CD4-positive, alpha-beta memory T cell (primary cell): ENCODE measurements around the gene HAND1. TPM values are rescaled to one million over a fixed set of nuclear protein-coding genes. Genes with fewer than 3 reads are reported as not detected.
A peak's percentile ranks its signal among the peaks of the same experiment; 100 is the strongest.

Experiments
- CTCF ChIA-PET: fragments of 350-600 bp; sonication (Branson Sonifier 250); formaldehyde crosslinking; loops from one replicate; lab custom pipeline; 2021; ENCODE audit warnings: inconsistent platforms; ENCODE audit not compliant: partially characterized antibody; lab: Charles Lee
- POLR2A ChIA-PET: fragments of 350-600 bp; sonication (Branson Sonifier 250); formaldehyde crosslinking; loops from one replicate; lab custom pipeline; 2021; ENCODE audit not compliant: partially characterized antibody; lab: Charles Lee
- DNase-seq, 5 donors: peaks; one replicate each; pipeline versions ENCODE4 v3.0.0 to v3.0.0-alpha.2; 2020 to 2022; ENCODE audit warnings: mixed read lengths in 1 of 5
- H3K27ac ChIP-seq: one replicate; pipeline ENCODE4 v1.7.0; 2013; ENCODE audit warnings: low read depth, low read length
- H3K27me3 ChIP-seq: 2 replicates; pipeline ENCODE4 v1.7.0; 2013; ENCODE audit warnings: mild to moderate bottlenecking, low read length, moderate library complexity; ENCODE audit not compliant: insufficient read depth
- H3K36me3 ChIP-seq: 2 replicates; pipeline ENCODE4 v1.7.0; 2013; ENCODE audit warnings: mild to moderate bottlenecking, low read length, moderate library complexity; ENCODE audit not compliant: insufficient read depth
- H3K4me1 ChIP-seq: 2 replicates; pipeline ENCODE4 v1.7.0; 2013; ENCODE audit warnings: mild to moderate bottlenecking, low read length, moderate library complexity; ENCODE audit not compliant: insufficient read depth
- H3K4me3 ChIP-seq, 2 donors: one replicate each; pipeline ENCODE4 v1.7.0; 2013; ENCODE audit warnings: low read length in 2 of 2, mild to moderate bottlenecking in 1 of 2
- H3K9me3 ChIP-seq, 2 donors: one replicate each; pipeline ENCODE4 v1.7.0; 2013; ENCODE audit warnings: low read length in 2 of 2, control low read depth in 1 of 2; ENCODE audit not compliant: control insufficient read depth in 1 of 2
- H3K27ac Mint-ChIP-seq, 7 donors: one replicate each; pipeline ENCODE4 v1.8.0; 2020 to 2021; ENCODE audit warnings: mixed read lengths in 7 of 7, mild to moderate bottlenecking in 6 of 7, inconsistent platforms in 3 of 7, moderate library complexity in 3 of 7
- H3K27me3 Mint-ChIP-seq, 2 donors: one replicate each; pipeline ENCODE4 v1.8.0; 2020 to 2021; ENCODE audit warnings: mixed read lengths in 2 of 2
- H3K36me3 Mint-ChIP-seq, 2 donors: one replicate each; pipeline ENCODE4 v1.8.0; 2020 to 2021; ENCODE audit warnings: mixed read lengths in 2 of 2, inconsistent platforms in 1 of 2, mild to moderate bottlenecking in 1 of 2
- H3K4me1 Mint-ChIP-seq, 4 donors: one replicate each; pipeline ENCODE4 v1.8.0; 2020 to 2021; ENCODE audit warnings: mixed read lengths in 4 of 4, mild to moderate bottlenecking in 1 of 4
- H3K4me3 Mint-ChIP-seq, 8 donors: one replicate each; pipeline ENCODE4 v1.8.0; 2020 to 2021; ENCODE audit warnings: mixed read lengths in 8 of 8, mild to moderate bottlenecking in 7 of 8, moderate library complexity in 6 of 8, inconsistent platforms in 3 of 8
- H3K9me3 Mint-ChIP-seq, 8 donors: one replicate each; pipeline ENCODE4 v1.8.0; 2020 to 2021; ENCODE audit warnings: mixed read lengths in 8 of 8, mild to moderate bottlenecking in 5 of 8, inconsistent platforms in 3 of 8, moderate library complexity in 1 of 8
- intact Hi-C: fragments of 100-400 bp; cut with micrococcal nuclease; formaldehyde crosslinking; loops from one replicate; pipeline ENCODE4 v1.15.1; 2023
- polyA plus RNA-seq, 2 donors: library from polyadenylated mRNA; unstranded; fragments of 300-500 nt; fragmentation: Illumina TruSeq; gene quantifications; one replicate each; pipeline ENCODE4 v1.2.3, GENCODE V29; 2021
- total RNA-seq, 2 experiments: library from RNA; stranded (reverse); gene quantifications; one replicate each; pipeline ENCODE4 v1.2.3, GENCODE V29; 2021

The HAND1 gene
- total and polyA plus RNA-seq, 4 experiments from 2014 or later, result not detected

GRCh38 chr5:154461531-154461930, 16.5 kb downstream of the HAND1 start:
- intact Hi-C loops, result loop anchor here (10.0 kb wide), 1 partner anchor 683 kb away; no protein-coding TSS in a partner anchor
- Mint-ChIP-seq H3K9me3 (no peaks in the 10 kb centered on the region), H3K36me3 (peaks cover 33 to 37% of the 10 kb centered on the region in 2 donors), H3K27ac (peak overlapping the region in 1 of 7 donors; percentile 53), H3K4me3 (no peak overlapping the region), H3K4me1 (no peaks in the 10 kb centered on the region), H3K27me3 (no peaks in the 10 kb centered on the region)
- H3K36me3 ChIP-seq, result peaks cover 27% of the 10 kb centered on the region
- no peak for DNase-seq
- H3K27me3 ChIP-seq, result no peaks in the 10 kb centered on the region
- H3K4me1 ChIP-seq, result no peaks in the 10 kb centered on the region
- CTCF ChIA-PET, result interaction anchor here (0.8 to 4.2 kb wide), 3 partner anchors 8 to 389 kb away, joined by 3 to 17 read pairs (median 4); no protein-coding TSS in a partner anchor
- POLR2A ChIA-PET, result no interaction called here
- H3K9me3 ChIP-seq, result no peaks in the 10 kb centered on the region
- no peak overlapping the region for H3K4me3 ChIP-seq
- no peak overlapping the region for H3K27ac ChIP-seq

DNA sequence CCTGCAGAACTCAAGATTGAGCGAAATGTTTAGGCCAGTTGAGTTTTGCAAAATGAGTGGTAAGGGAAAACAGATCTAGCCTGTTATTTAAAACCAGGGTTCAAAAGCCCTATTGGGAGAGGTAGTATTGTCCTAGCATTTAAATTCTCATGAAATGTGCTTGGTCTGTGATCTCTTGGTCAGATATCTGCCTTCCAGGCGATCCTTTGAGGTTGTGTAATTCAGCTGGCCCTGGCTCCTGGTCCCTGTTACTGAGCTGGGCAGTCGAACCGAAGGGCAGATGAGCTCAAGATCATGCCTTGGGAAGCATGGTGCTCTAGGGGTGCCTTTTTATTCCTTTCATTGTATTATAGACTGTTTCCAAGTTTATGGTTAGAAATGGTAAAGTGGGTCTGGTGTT, 17.9 kb downstream of the HAND1 start:
- H3K27ac Mint-ChIP-seq, result no peak overlapping the region
- CTCF ChIA-PET, result interaction anchor here (0.8 to 4.2 kb wide), 2 partner anchors 9 to 388 kb away, joined by 3 to 17 read pairs; no protein-coding TSS in a partner anchor
- POLR2A ChIA-PET, result no interaction called here
- peaks cover 41% of the 10 kb centered on the region for H3K36me3 ChIP-seq
- H3K4me1 Mint-ChIP-seq, result no peaks in the 10 kb centered on the region
- no peak for DNase-seq
- no peaks in the 10 kb centered on the region for H3K4me1 ChIP-seq
- H3K4me3 Mint-ChIP-seq, result no peak overlapping the region
- H3K4me3 ChIP-seq, result no peak overlapping the region
- H3K36me3 Mint-ChIP-seq, result peaks cover 42 to 48% of the 10 kb centered on the region in 2 donors
- H3K27me3 ChIP-seq, result no peaks in the 10 kb centered on the region
- intact Hi-C loops, result loop anchor here (10.0 kb wide), 1 partner anchor 685 kb away; no protein-coding TSS in a partner anchor
- no peaks in the 10 kb centered on the region for H3K9me3 ChIP-seq
- H3K9me3 Mint-ChIP-seq, result no peaks in the 10 kb centered on the region
- no peak overlapping the region for H3K27ac ChIP-seq
- no peaks in the 10 kb centered on the region for H3K27me3 Mint-ChIP-seq

- Mint-ChIP-seq H3K4me1 (no peaks in the 10 kb centered on the region), H3K27ac (no peak overlapping the region), H3K9me3 (no peaks in the 10 kb centered on the region), H3K4me3 (no peak overlapping the region), H3K27me3 (no peaks in the 10 kb centered on the region), H3K36me3 (peaks cover 49 to 58% of the 10 kb centered on the region in 2 donors)
- Histone ChIP-seq H3K36me3 (peaks cover 49% of the 10 kb centered on the region), H3K4me1 (no peaks in the 10 kb centered on the region), H3K9me3 (no peaks in the 10 kb centered on the region), H3K27ac (no peak overlapping the region), H3K27me3 (no peaks in the 10 kb centered on the region), H3K4me3 (no peak overlapping the region)
- no peak for DNase-seq
- CTCF ChIA-PET, result interaction anchor here (0.9 to 4.2 kb wide), 2 partner anchors 11 to 387 kb away, joined by 3 to 17 read pairs; no protein-coding TSS in a partner anchor
- POLR2A ChIA-PET, result interaction anchor here (1.1 kb wide), 1 partner anchor 9 kb away, joined by 3 read pairs; no protein-coding TSS in a partner anchor
- intact Hi-C loops, result no loop called here
Measured at GRCh38 chr5:154459015-154459414, 19.0 kb downstream of the HAND1 start.

DNA sequence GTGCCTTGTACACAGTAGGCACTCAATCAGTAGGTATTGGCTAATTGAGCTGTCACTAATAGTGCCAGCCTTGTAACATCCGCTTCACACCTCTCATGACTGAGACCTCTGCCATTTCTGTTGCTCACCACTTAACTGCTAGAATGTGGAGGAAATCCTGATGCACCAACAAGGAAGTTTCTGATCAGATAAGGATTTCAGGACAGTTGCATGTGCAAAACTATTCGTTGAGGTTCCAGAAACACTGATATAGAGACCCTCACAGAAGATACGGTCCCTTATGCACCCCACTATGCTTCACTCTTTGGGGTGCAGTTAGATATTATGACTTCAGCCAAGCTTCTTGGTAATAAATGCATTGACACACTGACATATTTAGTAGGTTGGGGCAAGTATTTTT, 21.5 kb downstream of the HAND1 start:
- no peak for DNase-seq
- Mint-ChIP-seq H3K27me3 (no peaks in the 10 kb centered on the region), H3K4me3 (no peak overlapping the region), H3K36me3 (peaks cover 67 to 74% of the 10 kb centered on the region in 2 donors), H3K27ac (no peak overlapping the region), H3K9me3 (no peaks in the 10 kb centered on the region), H3K4me1 (peaks cover 0 to 5% (median 0%) of the 10 kb centered on the region in 4 donors)
- peaks cover 63% of the 10 kb centered on the region for H3K36me3 ChIP-seq
- H3K27me3 ChIP-seq, result no peaks in the 10 kb centered on the region
- H3K4me1 ChIP-seq, result no peaks in the 10 kb centered on the region
- ChIA-PET CTCF (interaction anchor here (1.5 to 2.3 kb wide), 2 partner anchors 10 to 16 kb away, joined by 3 to 12 read pairs; no protein-coding TSS in a partner anchor), POLR2A (no interaction called here)
- no peak overlapping the region for H3K4me3 ChIP-seq
- intact Hi-C loops, result no loop called here
- H3K9me3 ChIP-seq, result no peaks in the 10 kb centered on the region
- H3K27ac ChIP-seq, result no peak overlapping the region

DNA sequence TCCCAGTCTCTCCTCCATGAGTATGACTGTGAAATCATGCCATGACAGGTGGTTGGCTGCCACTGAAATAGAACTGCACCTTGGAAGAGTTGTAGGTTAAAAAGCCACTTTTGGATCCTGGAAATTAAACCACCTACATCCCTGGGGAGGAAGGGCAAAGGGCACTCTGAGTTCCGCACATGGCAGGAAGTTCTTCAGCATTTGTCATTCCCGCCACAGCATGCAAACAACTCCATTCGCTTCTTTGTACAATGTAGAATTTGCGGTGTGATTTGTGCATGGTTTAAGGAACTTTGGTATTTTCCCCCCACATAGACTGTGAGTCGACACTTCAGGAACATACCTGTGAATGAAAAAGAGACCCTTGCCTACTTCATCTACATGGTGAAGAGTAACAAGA, 22.4 kb downstream of the HAND1 start:
- no peak overlapping the region for H3K4me3 Mint-ChIP-seq
- no peaks in the 10 kb centered on the region for H3K27me3 Mint-ChIP-seq
- peaks cover 67 to 77% of the 10 kb centered on the region in 2 donors for H3K36me3 Mint-ChIP-seq
- intact Hi-C loops, result no loop called here
- Histone ChIP-seq H3K36me3 (peaks cover 62% of the 10 kb centered on the region), H3K27ac (no peak overlapping the region), H3K9me3 (no peaks in the 10 kb centered on the region), H3K4me1 (no peaks in the 10 kb centered on the region), H3K27me3 (no peaks in the 10 kb centered on the region), H3K4me3 (no peak overlapping the region)
- CTCF ChIA-PET, result no interaction called here
- POLR2A ChIA-PET, result no interaction called here
- H3K4me1 Mint-ChIP-seq, result peaks cover 1 to 6% (median 3%) of the 10 kb centered on the region in 4 donors
- H3K27ac Mint-ChIP-seq, result no peak overlapping the region
- DNase-seq, result no peak
- H3K9me3 Mint-ChIP-seq, result no peaks in the 10 kb centered on the region

- intact Hi-C loops, result no loop called here
- Mint-ChIP-seq H3K27ac (peak overlapping the region in 1 of 7 donors; percentile 52), H3K27me3 (no peaks in the 10 kb centered on the region), H3K4me3 (no peak overlapping the region), H3K9me3 (no peaks in the 10 kb centered on the region), H3K4me1 (peaks cover 28 to 38% (median 33%) of the 10 kb centered on the region in 4 donors), H3K36me3 (peaks cover 55 to 70% of the 10 kb centered on the region in 2 donors)
- ChIA-PET POLR2A (no interaction called here), CTCF (interaction anchor here (0.8 kb wide), 1 partner anchor 14 kb away, joined by 3 read pairs; no protein-coding TSS in a partner anchor)
- no peak for DNase-seq
- H3K27ac ChIP-seq, result no peak overlapping the region
- H3K4me3 ChIP-seq, result no peak overlapping the region
- H3K9me3 ChIP-seq, result no peaks in the 10 kb centered on the region
- no peaks in the 10 kb centered on the region for H3K27me3 ChIP-seq
- H3K4me1 ChIP-seq, result peaks cover 30% of the 10 kb centered on the region
- peaks cover 43% of the 10 kb centered on the region for H3K36me3 ChIP-seq
Measured at GRCh38 chr5:154451957-154452356, 26.1 kb downstream of the HAND1 start.

- H3K4me3 ChIP-seq, result no peak overlapping the region
- peaks cover 33% of the 10 kb centered on the region for H3K4me1 ChIP-seq
- Mint-ChIP-seq H3K36me3 (peaks cover 41 to 65% of the 10 kb centered on the region in 2 donors), H3K9me3 (no peaks in the 10 kb centered on the region), H3K27me3 (no peaks in the 10 kb centered on the region), H3K4me3 (no peak overlapping the region), H3K4me1 (peaks cover 30 to 53% (median 40%) of the 10 kb centered on the region in 4 donors), H3K27ac (peak overlapping the region in 1 of 7 donors; percentile 29)
- POLR2A ChIA-PET, result interaction anchor here (1.2 to 1.7 kb wide), 3 partner anchors 9 to 411 kb away, joined by 3 read pairs; partner anchors contain the start of genes FAM114A2, GALNT10 and MFAP3
- CTCF ChIA-PET, result interaction anchor here (1.2 to 3.4 kb wide), 3 partner anchors 17 to 260 kb away, joined by 3 to 12 read pairs (median 11); no protein-coding TSS in a partner anchor
- no peaks in the 10 kb centered on the region for H3K27me3 ChIP-seq
- DNase-seq, result no peak
- H3K36me3 ChIP-seq, result peaks cover 24% of the 10 kb centered on the region
- intact Hi-C loops, result loop anchor here (5.0 kb wide), 1 partner anchor 493 kb away; the partner anchor contains the start of gene MRPL22
- no peak overlapping the region for H3K27ac ChIP-seq
- H3K9me3 ChIP-seq, result no peaks in the 10 kb centered on the region
Measured at GRCh38 chr5:154449786-154450185, 28.2 kb downstream of the HAND1 start.
